Neutrophil (primary cell): ENCODE measurements around the gene PDP2.

ENCODE experiments used
- H3K27ac ChIP-seq: fragments of 200-600 bp; sonication (generic); 2 replicates; pipeline ENCODE4 v1.5.1; 2016; ENCODE audit warnings: mild to moderate bottlenecking, moderate library complexity
- H3K27me3 ChIP-seq: fragments of 200-600 bp; sonication (generic); 2 replicates; pipeline ENCODE4 v1.6.0; 2016; ENCODE audit warnings: mild to moderate bottlenecking
- H3K36me3 ChIP-seq: fragments of 200-600 bp; sonication (generic); 2 replicates; pipeline ENCODE4 v1.5.1; 2017
- H3K4me1 ChIP-seq, 2 experiments: fragments of 200-600 bp in 1 of 2; sonication (generic) in 1 of 2; 1 replicate in 1 of 2; 2 replicates in 1 of 2; pipeline versions ENCODE4 v1.5.1 to v1.6.1; 2013 to 2016; ENCODE audit warnings: low read depth in 1 of 2, low read length in 1 of 2, mild to moderate bottlenecking in 1 of 2, moderate library complexity in 1 of 2; ENCODE audit not compliant: control insufficient read depth in 1 of 2, insufficient read depth in 1 of 2
- H3K4me3 ChIP-seq, 2 experiments: fragments of 200-600 bp in 1 of 2; sonication (generic) in 1 of 2; 1 replicate in 1 of 2; 2 replicates in 1 of 2; pipeline ENCODE4 v1.5.1; 2013 to 2016; ENCODE audit warnings: low read depth in 1 of 2, low read length in 1 of 2, mild to moderate bottlenecking in 1 of 2, moderate library complexity in 1 of 2
- H3K9me3 ChIP-seq: fragments of 200-600 bp; sonication (generic); 2 replicates; pipeline ENCODE4 v1.5.1; 2016
- CTCF ChIP-seq: fragments of 200-600 bp; sonication (generic); IDR thresholded peaks from 2 replicates; pipeline ENCODE4 v1.5.1; 2016; ENCODE audit warnings: antibody characterized with exemption

Gene PDP2

GRCh38 chr16:66905633-66906539, 25.6 kb downstream of the PDP2 start:
- Histone ChIP-seq H3K4me1 (no peaks in the 10 kb centered on the region), H3K36me3 (no peaks in the 10 kb centered on the region), H3K4me3 (no peak overlapping the region), H3K27me3 (peaks cover 7% of the 10 kb centered on the region), H3K9me3 (no peaks in the 10 kb centered on the region), H3K27ac (no peak overlapping the region)
- TF ChIP-seq CTCF: no peak

GRCh38 chr16:66906916-66907836, 26.9 kb downstream of the PDP2 start:
- H3K36me3 ChIP-seq: no peaks in the 10 kb centered on the region
- no peak overlapping the region for H3K27ac ChIP-seq
- no peak for TF ChIP-seq CTCF
- peaks cover 7% of the 10 kb centered on the region for H3K27me3 ChIP-seq
- H3K9me3 ChIP-seq: no peaks in the 10 kb centered on the region
- no peaks in the 10 kb centered on the region for H3K4me1 ChIP-seq
- no peak overlapping the region for H3K4me3 ChIP-seq

- Histone ChIP-seq H3K27me3 (peaks cover 7% of the 10 kb centered on the region), H3K27ac (no peak overlapping the region), H3K9me3 (no peaks in the 10 kb centered on the region), H3K4me1 (no peaks in the 10 kb centered on the region), H3K36me3 (no peaks in the 10 kb centered on the region), H3K4me3 (no peak overlapping the region)
- TF ChIP-seq CTCF: no peak
Observed at GRCh38 chr16:66908116-66908515, 27.8 kb downstream of the PDP2 start.

GRCh38 chr16:66908762-66909559, 28.6 kb downstream of the PDP2 start:
- Histone ChIP-seq H3K4me1 (no peaks in the 10 kb centered on the region), H3K27ac (no peak overlapping the region), H3K4me3 (no peak overlapping the region), H3K9me3 (no peaks in the 10 kb centered on the region), H3K36me3 (no peaks in the 10 kb centered on the region), H3K27me3 (peaks cover 7% of the 10 kb centered on the region)
- no peak for TF ChIP-seq CTCF
